Lower leg skin (tissue), 3 donors: ENCODE data around the gene MED27.

Source experiments
- CTCF ChIP-seq, 3 donors: fragments of 450-650 bp; IDR thresholded peaks; one replicate each; pipeline ENCODE4 v1.5.1; 2016; ENCODE audit warnings: antibody characterized with exemption in 3 of 3, mild to moderate bottlenecking in 3 of 3, moderate library complexity in 2 of 3
- POLR2A ChIP-seq, 2 donors: fragments of 450-650 bp; IDR thresholded peaks; one replicate each; pipeline ENCODE4 v1.6.1; 2016 to 2017; ENCODE audit warnings: antibody characterized with exemption in 2 of 2, mild to moderate bottlenecking in 1 of 2, moderate library complexity in 1 of 2

- no peak for TF ChIP-seq CTCF (IDR thresholded peaks at IDR 0.05)
- no peak for TF ChIP-seq POLR2A (IDR thresholded peaks at IDR 0.05)
These were observed 161.2 kb downstream of the MED27 start for GRCh38 chr9:131918481-131918880.
